GM12878 (cell line): ENCODE results near the gene NPPB. TPM values are rescaled to one million over a fixed set of nuclear protein-coding genes. Genes with fewer than 3 reads are reported as not detected.

ENCODE experiments used
- ATAC-seq: fragments of 200-7000 bp; cut with Tn5 transposase; 3 replicates; pipeline ENCODE4 v1.9.1; 2020; ENCODE audit warnings: mild to moderate bottlenecking, moderate library complexity
- BruUV-seq: library from RNA; stranded (reverse); fragments of 400-500 nt; replicated peaks from 2 replicates; lab custom pipeline; 2021; lab: Mats Ljungman, UMichigan
- CTCF ChIA-PET: fragments of 300-600 bp; sonication (Branson Sonifier 250); formaldehyde crosslinking; extraction: SDS; loops from one replicate; lab custom pipeline; 2021; ENCODE audit warnings: inconsistent platforms; lab: Yijun Ruan, JAX
- POLR2A ChIA-PET: fragments of 350-600 bp; formaldehyde crosslinking; extraction: SDS; loops from one replicate; lab custom pipeline; 2021; ENCODE audit warnings: inconsistent platforms; lab: Charles Lee
- RAD21 ChIA-PET: fragments of 300-600 bp; sonication (Branson Sonifier 250); formaldehyde crosslinking; loops from one replicate; lab custom pipeline; 2023; ENCODE audit warnings: antibody characterized with exemption; ENCODE audit not compliant: unreplicated experiment; lab: Charles Lee
- SMC1A ChIA-PET: fragments of 300-600 bp; sonication (Branson Sonifier 250); formaldehyde crosslinking; loops from one replicate; lab custom pipeline; 2023; ENCODE audit not compliant: unreplicated experiment, uncharacterized antibody; lab: Charles Lee
- DNase-seq: peaks from one replicate; pipeline ENCODE4 v3.0.0-alpha.2; 2011; ENCODE audit warnings: low read depth, low spot score
- FAIRE-seq: peaks from 3 replicates; lab custom pipeline; 2011; peaks lifted over from hg19 to GRCh38; lab: Jason Lieb, UNC
- H2AFZ ChIP-seq: 2 replicates; pipeline ENCODE4 v1.6.0; 2011; ENCODE audit warnings: low read depth, low read length, control low read depth; ENCODE audit not compliant: control insufficient read depth
- H3K27ac ChIP-seq: 2 replicates; pipeline ENCODE4 v1.5.1; 2011; ENCODE audit warnings: control low read depth; ENCODE audit not compliant: control insufficient read depth, insufficient read depth
- H3K27me3 ChIP-seq, 2 experiments: replicated peaks in 1 of 2; 2 replicates each; pipeline versions ENCODE4 v1.6.0 to v1.6.1; 2011; ENCODE audit warnings: low read length in 1 of 2; ENCODE audit not compliant: control insufficient read depth in 2 of 2, insufficient read depth in 2 of 2
- H3K36me3 ChIP-seq, 2 experiments: 2 replicates each; pipeline ENCODE4 v1.5.1; 2011; ENCODE audit warnings: low read length in 1 of 2; ENCODE audit not compliant: control insufficient read depth in 2 of 2, insufficient read depth in 2 of 2
- H3K4me1 ChIP-seq: 2 replicates; pipeline ENCODE4 v1.6.1; 2011; ENCODE audit warnings: mild to moderate bottlenecking, low read length, moderate library complexity, mixed read lengths; ENCODE audit not compliant: control insufficient read depth, insufficient read depth
- H3K4me2 ChIP-seq: 2 replicates; pipeline ENCODE4 v1.6.0; 2011; ENCODE audit warnings: control low read depth; ENCODE audit not compliant: control insufficient read depth, insufficient read depth
- H3K4me3 ChIP-seq: fragments of 200-600 bp; sonication (generic); 2 replicates; pipeline ENCODE4 v1.5.1; 2016
- H3K79me2 ChIP-seq: 2 replicates; pipeline ENCODE4 v1.6.0; 2011; ENCODE audit warnings: low read length; ENCODE audit not compliant: control insufficient read depth, insufficient read depth
- H3K9ac ChIP-seq: 2 replicates; pipeline ENCODE4 v1.8.0; 2011; ENCODE audit warnings: low read length, control low read depth, mixed read lengths; ENCODE audit not compliant: control insufficient read depth, insufficient read depth
- H3K9me3 ChIP-seq: replicated peaks from 3 replicates; pipeline ENCODE4 v1.5.1; 2011; ENCODE audit warnings: mild to moderate bottlenecking, low read length; ENCODE audit not compliant: control insufficient read depth, insufficient read depth
- H4K20me1 ChIP-seq: 2 replicates; pipeline ENCODE4 v1.6.0; 2011; ENCODE audit not compliant: control insufficient read depth, insufficient read depth
- CEBPZ ChIP-seq: fragments of 150-350 bp; IDR thresholded peaks from 2 replicates; pipeline ENCODE4 v1.6.1; 2016; ENCODE audit warnings: low read depth, low read length
- MXI1 ChIP-seq: fragments of 150-350 bp; IDR thresholded peaks from 2 replicates; pipeline ENCODE4 v1.6.1; 2011; ENCODE audit warnings: low read depth, mild to moderate bottlenecking, inconsistent platforms, low read length, improper control_type of control experiment
- POLR2AphosphoS2 ChIP-seq: IDR thresholded peaks from 2 replicates; pipeline ENCODE4 v1.6.1; 2011; ENCODE audit warnings: low read depth, mild to moderate bottlenecking, low read length, improper control_type of control experiment, moderate library complexity
- POLR2AphosphoS5 ChIP-seq: IDR thresholded peaks from 2 replicates; pipeline ENCODE4 v1.6.1; 2011; ENCODE audit warnings: mild to moderate bottlenecking, low read length, inconsistent platforms
- RFX5 ChIP-seq: IDR thresholded peaks from 2 replicates; pipeline ENCODE4 v1.6.1; 2011; ENCODE audit warnings: low read depth, low read length, improper control_type of control experiment
- SRF ChIP-seq, 2 experiments: IDR thresholded peaks; 2 replicates each; pipeline ENCODE4 v1.6.1; 2011; ENCODE audit warnings: low read depth in 2 of 2, low read length in 2 of 2, mild to moderate bottlenecking in 1 of 2, moderate library complexity in 1 of 2
- TBL1XR1 ChIP-seq: IDR thresholded peaks from 2 replicates; pipeline ENCODE4 v1.6.1; 2012; ENCODE audit warnings: low read depth, low read length, improper control_type of control experiment
- WGBS: methylation state at CpG from one replicate; pipeline ENCODE4 v1.1.6; 2016; ENCODE audit warnings: low lambda C conversion rate; ENCODE audit not compliant: insufficient replicate concordance, insufficient coverage; ENCODE audit errors: missing lambda C conversion rate; 5-methylcytosine and 5-hydroxymethylcytosine counted together
- in situ Hi-C: fragments of 300-500 bp; cut with MboI; formaldehyde crosslinking; loops from 9 replicates; pipeline ENCODE4 v1.14.3; 2018; ENCODE audit warnings: mixed read lengths
- intact Hi-C: fragments of 100-400 bp; cut with micrococcal nuclease; formaldehyde crosslinking; loops from one replicate; pipeline ENCODE4 v1.14.2; 2022; ENCODE audit not compliant: unreplicated experiment
- polyA plus RNA-seq, 11 experiments: library from polyadenylated mRNA; depleted of rRNA in 4 of 11; unstranded in 6 of 11; stranded (reverse) in 5 of 11; fragments of >200 nt; fragmentation: Nextera tagmentation in 4 of 11; fragmentation: Illumina TruSeq in 1 of 11; extraction: Ambion mirVana in 4 of 11; extraction: Trizol in 1 of 11; gene quantifications; 1 replicate in 1 of 11; 2 replicates in 10 of 11; pipeline versions ENCODE4 v1.2.1 to v1.2.3, GENCODE V29; 2011 to 2016; ENCODE audit warnings: inconsistent platforms in 2 of 11, missing spikeins in 2 of 11, low read depth in 1 of 11
- total RNA-seq, 4 experiments: library from RNA; depleted of rRNA in 3 of 4; stranded (reverse); fragments of >200 nt in 3 of 4; fragmentation: Illumina TruSeq in 1 of 4; extraction: Trizol in 1 of 4; gene quantifications; 2 replicates each; pipeline versions ENCODE4 v1.2.1 to v1.2.3, GENCODE V29; 2013 to 2021

Gene NPPB
- total and polyA plus RNA-seq, 10 of the 15 experiments (the other 5 are each of a cell fraction or from before 2014, with no cell fraction given) = not detected

- RAD21 ChIA-PET = interaction anchor here (0.6 to 1.6 kb wide), 3 partner anchors 12 to 180 kb away, joined by 3 to 4 read pairs (median 3); partner anchors contain the start of gene MIIP
- in situ Hi-C loops = loop anchor here (5.0 to 10.0 kb wide), 2 partner anchors 57 to 125 kb away; no protein-coding TSS in a partner anchor
- DNase-seq = no peak
- Histone ChIP-seq H3K9ac (no peak overlapping the region), H3K4me1 (peaks cover 17% of the 10 kb centered on the region), H3K4me2 (no peak overlapping the region), H3K4me3 (no peak overlapping the region), H3K36me3 (peaks cover 25 to 44% of the 10 kb centered on the region in 2 experiments), H3K27ac (no peak overlapping the region), H2AFZ (no peak overlapping the region), H4K20me1 (peaks cover 3% of the 10 kb centered on the region; the same call in 1 of the 2 replicates), H3K9me3 (no peaks in the 10 kb centered on the region), H3K27me3 (no peaks in the 10 kb centered on the region), H3K79me2 (no peaks in the 10 kb centered on the region)
- SMC1A ChIA-PET = interaction anchor here (0.7 to 1.9 kb wide), 3 partner anchors 43 to 142 kb away, joined by 3 to 5 read pairs (median 4); no protein-coding TSS in a partner anchor
- intact Hi-C loops = loop anchor here (2.0 kb wide), 1 partner anchor 127 kb away; no protein-coding TSS in a partner anchor
- no peak for FAIRE-seq
- POLR2A ChIA-PET = no interaction called here
- no peak for ATAC-seq
- 97% methylated on average over 20 of the region's 20 CpGs for WGBS
- CTCF ChIA-PET = interaction anchor here (1.1 to 4.5 kb wide), 6 partner anchors 39 to 285 kb away, joined by 3 to 24 read pairs (median 5); no protein-coding TSS in a partner anchor
- TF ChIP-seq CEBPZ (no peak), POLR2AphosphoS2 (no peak), RFX5 (no peak), MXI1 (no peak), SRF (IDR thresholded peaks at IDR 0.05; ENCODE audit: low read depth in 2 of 2, low read length in 2 of 2) (no peak), POLR2AphosphoS5 (no peak), TBL1XR1 (no peak)
- no TSS peak for BruUV-seq
These were observed 18.7 kb downstream of the NPPB start for GRCh38 chr1:11839727-11840705.
